ENCODE results near the gene DOK7.

- TF ChIP-seq CTCF (IDR thresholded peaks at IDR 0.05; ENCODE audit: poor library complexity): no peak
- no peak for TF ChIP-seq EZH2 (IDR thresholded peaks at IDR 0.05; ENCODE audit: borderline replicate concordance)
Observed at GRCh38 chr4:3486541-3487540, 23.7 kb downstream of the DOK7 start.

Data from hepatocyte (in vitro differentiated cells).